Stimulated activated CD8-positive, alpha-beta memory T cell treated with anti-CD3 and anti-CD28 coated beads, Interleukin-7, amount 100 ng/mL, for 4 hours (primary cell): Measurements from ENCODE around the gene ATP6AP1.

Experiments used
- DNase-seq, 2 donors: peaks; one replicate each; pipeline ENCODE4 v3.0.0-alpha.2; 2020; ENCODE audit warnings: low read depth in 2 of 2

The ATP6AP1 gene

GRCh38 chrX:154444755-154445246 lies 16.3 kb downstream of the ATP6AP1 start:
- DNase-seq, result no peak

- no peak for DNase-seq
Measured at GRCh38 chrX:154445776-154446175, 17.3 kb downstream of the ATP6AP1 start.

GRCh38 chrX:154446430-154446829 lies 18.0 kb downstream of the ATP6AP1 start:
- DNase-seq, result no peak

- DNase-seq, result no peak
Measured at GRCh38 chrX:154448484-154448883, 20.0 kb downstream of the ATP6AP1 start.

GRCh38 chrX:154449618-154450017 lies 21.1 kb downstream of the ATP6AP1 start:
- no peak for DNase-seq

- DNase-seq, result no peak
Measured at GRCh38 chrX:154450312-154450711, 21.8 kb downstream of the ATP6AP1 start.

GRCh38 chrX:154452823-154453222 lies 24.3 kb downstream of the ATP6AP1 start:
- DNase-seq, result no peak

GRCh38 chrX:154457491-154458115 lies 29.1 kb downstream of the ATP6AP1 start:
- DNase-seq, result peak in 1 of 2 donors; percentile 50

- DNase-seq, result peak in 1 of 2 donors; percentile 52
Measured at GRCh38 chrX:154458116-154458953, 29.9 kb downstream of the ATP6AP1 start, which contains the start of gene PLXNA3. Gene PLXNA3 (plus strand): TSS chrX:154458281. CDS start chrX:154460184, 1,903 bp downstream.

- no peak for DNase-seq
Measured at GRCh38 chrX:154458954-154459778, 30.7 kb downstream of the ATP6AP1 start.

GRCh38 chrX:154459832-154460231 lies 31.4 kb downstream of the ATP6AP1 start:
- no peak for DNase-seq

GRCh38 chrX:154460326-154460725 lies 31.8 kb downstream of the ATP6AP1 start:
- no peak for DNase-seq

GRCh38 chrX:154462396-154462795 lies 33.9 kb downstream of the ATP6AP1 start:
- DNase-seq, result no peak

- no peak for DNase-seq
Measured at GRCh38 chrX:154463611-154464220, 35.2 kb downstream of the ATP6AP1 start.

GRCh38 chrX:154464806-154465365 lies 36.4 kb downstream of the ATP6AP1 start:
- no peak for DNase-seq

GRCh38 chrX:154465601-154466000 lies 37.1 kb downstream of the ATP6AP1 start:
- no peak for DNase-seq

- no peak for DNase-seq
Measured at GRCh38 chrX:154466036-154466435, 37.6 kb downstream of the ATP6AP1 start.

- DNase-seq, result no peak
Measured at GRCh38 chrX:154466907-154467306, 38.4 kb downstream of the ATP6AP1 start.

- no peak for DNase-seq
Measured at GRCh38 chrX:154467556-154467955, 39.1 kb downstream of the ATP6AP1 start.

GRCh38 chrX:154468217-154468616 lies 39.7 kb downstream of the ATP6AP1 start:
- DNase-seq, result no peak

GRCh38 chrX:154469114-154469513 lies 40.6 kb downstream of the ATP6AP1 start:
- no peak for DNase-seq
